ENCODE results near the gene CA12.

CA12 gene

GRCh38 chr15:63306492-63307073 lies 75.1 kb downstream of the CA12 start:
- no peak for DNase-seq (ENCODE audit: low spot score)

- DNase-seq (ENCODE audit: low spot score), result no peak
These were observed 76.4 kb downstream of the CA12 start for GRCh38 chr15:63305260-63305659.

GRCh38 chr15:63301088-63301487 lies 80.6 kb downstream of the CA12 start:
- DNase-seq (ENCODE audit: low spot score), result no peak

- no peak for DNase-seq (ENCODE audit: low spot score)
These were observed 81.6 kb downstream of the CA12 start for GRCh38 chr15:63299943-63300575.

- DNase-seq (ENCODE audit: low spot score), result no peak
These were observed 85.5 kb downstream of the CA12 start for GRCh38 chr15:63296195-63296594.

- no peak for DNase-seq (ENCODE audit: low spot score)
These were observed 86.3 kb downstream of the CA12 start for GRCh38 chr15:63295341-63295740.

GRCh38 chr15:63294359-63294758 lies 87.3 kb downstream of the CA12 start:
- no peak for DNase-seq (ENCODE audit: low spot score)

GRCh38 chr15:63292771-63293170 lies 88.9 kb downstream of the CA12 start:
- no peak for DNase-seq (ENCODE audit: low spot score)

- DNase-seq (ENCODE audit: low spot score), result no peak
These were observed 89.4 kb downstream of the CA12 start for GRCh38 chr15:63292241-63292640.

- no peak for DNase-seq (ENCODE audit: low spot score)
These were observed 90.1 kb downstream of the CA12 start for GRCh38 chr15:63291507-63291906.

- DNase-seq (ENCODE audit: low spot score), result peak; percentile 52
These were observed 92.8 kb downstream of the CA12 start for GRCh38 chr15:63288778-63289378.

- no peak for DNase-seq (ENCODE audit: low spot score)
These were observed 93.3 kb downstream of the CA12 start for GRCh38 chr15:63288342-63288741.

- no peak for DNase-seq (ENCODE audit: low spot score)
These were observed 94.5 kb downstream of the CA12 start for GRCh38 chr15:63287109-63287508.

GRCh38 chr15:63284335-63284734 lies 97.3 kb downstream of the CA12 start:
- DNase-seq (ENCODE audit: low spot score), result no peak

- DNase-seq (ENCODE audit: low spot score), result no peak
These were observed 98.5 kb downstream of the CA12 start for GRCh38 chr15:63283126-63283525.

GRCh38 chr15:63277893-63278456 lies 103.7 kb downstream of the CA12 start:
- no peak for DNase-seq (ENCODE audit: low spot score)

- peak; percentile 78 for DNase-seq (ENCODE audit: low spot score)
These were observed 104.4 kb downstream of the CA12 start, which contains the start of gene APH1B for GRCh38 chr15:63277038-63277892. Gene APH1B (plus strand): TSS chr15:63277605. CDS start chr15:63277624, 19 bp downstream.

GRCh38 chr15:63276342-63277037 lies 105.2 kb downstream of the CA12 start:
- DNase-seq (ENCODE audit: low spot score), result no peak

- DNase-seq (ENCODE audit: low spot score), result no peak
These were observed 107.2 kb downstream of the CA12 start for GRCh38 chr15:63274427-63274826.

All from CD4-positive, alpha-beta T cell treated with Interleukin-15 for 4 hours (primary cell).